OCI-M2 (cell line): ENCODE data around the gene PALS2.

Source experiments
- DNase-seq: peaks from one replicate; lab custom pipeline; 2025; ENCODE audit not compliant: unreplicated experiment; lab: John Stamatoyannopoulos, UW

PALS2 gene, protein sequence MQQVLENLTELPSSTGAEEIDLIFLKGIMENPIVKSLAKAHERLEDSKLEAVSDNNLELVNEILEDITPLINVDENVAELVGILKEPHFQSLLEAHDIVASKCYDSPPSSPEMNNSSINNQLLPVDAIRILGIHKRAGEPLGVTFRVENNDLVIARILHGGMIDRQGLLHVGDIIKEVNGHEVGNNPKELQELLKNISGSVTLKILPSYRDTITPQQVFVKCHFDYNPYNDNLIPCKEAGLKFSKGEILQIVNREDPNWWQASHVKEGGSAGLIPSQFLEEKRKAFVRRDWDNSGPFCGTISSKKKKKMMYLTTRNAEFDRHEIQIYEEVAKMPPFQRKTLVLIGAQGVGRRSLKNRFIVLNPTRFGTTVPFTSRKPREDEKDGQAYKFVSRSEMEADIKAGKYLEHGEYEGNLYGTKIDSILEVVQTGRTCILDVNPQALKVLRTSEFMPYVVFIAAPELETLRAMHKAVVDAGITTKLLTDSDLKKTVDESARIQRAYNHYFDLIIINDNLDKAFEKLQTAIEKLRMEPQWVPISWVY

DNA sequence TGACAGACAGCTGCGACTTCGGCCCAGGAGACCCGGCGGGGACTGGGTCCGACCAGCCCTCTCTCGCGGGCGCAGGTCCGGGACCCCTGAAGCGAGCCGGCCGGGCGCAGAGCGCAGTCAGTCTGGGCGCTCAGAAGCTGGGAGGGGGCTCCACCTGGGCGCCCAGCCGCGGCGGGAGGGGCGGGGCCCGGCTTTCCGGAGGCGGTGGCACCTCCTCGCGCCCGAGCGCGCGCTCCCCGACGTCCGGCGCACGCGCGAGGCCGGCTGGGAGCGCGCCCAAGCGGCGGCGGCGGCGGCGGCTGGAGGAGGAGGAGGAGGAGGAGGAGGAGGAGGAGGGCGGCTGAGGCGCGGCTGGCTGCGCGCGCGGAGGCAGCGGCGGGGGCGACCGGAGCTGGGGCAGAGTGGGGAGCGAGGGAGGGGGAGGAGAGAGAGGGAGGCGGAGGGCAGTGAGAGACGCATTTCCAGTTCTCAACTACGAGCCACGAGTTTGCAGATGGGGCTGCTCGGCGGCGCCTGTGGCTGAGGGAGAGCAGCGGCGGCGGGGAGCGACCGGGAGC lies at the start of gene PALS2:
Gene PALS2, plus strand, starts transcription at position 456 of the 557 bp plus-strand sequence. CDS start 50,216 bp downstream, outside the sequence.
- DNase-seq = no peak

DNA sequence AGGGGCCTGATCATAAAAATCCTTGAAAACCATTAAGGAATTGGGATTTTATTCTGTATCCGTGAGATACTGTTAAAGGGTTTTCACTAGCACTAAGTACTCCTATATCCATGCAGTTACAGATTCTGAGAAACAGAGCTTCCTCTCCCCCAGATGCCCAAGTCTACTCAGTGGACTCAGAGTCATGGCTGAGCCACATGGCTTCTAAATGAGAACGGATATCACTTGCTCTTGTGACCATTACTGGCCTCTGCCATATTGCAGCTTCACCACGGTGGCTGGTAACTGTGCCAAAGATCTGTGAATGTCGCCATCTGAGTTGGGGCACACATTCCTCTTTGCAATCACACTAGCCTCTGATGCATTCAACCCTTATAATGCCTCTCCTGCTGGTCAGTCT lies 42.0 kb upstream of the PALS2 start:
- DNase-seq = no peak

DNA sequence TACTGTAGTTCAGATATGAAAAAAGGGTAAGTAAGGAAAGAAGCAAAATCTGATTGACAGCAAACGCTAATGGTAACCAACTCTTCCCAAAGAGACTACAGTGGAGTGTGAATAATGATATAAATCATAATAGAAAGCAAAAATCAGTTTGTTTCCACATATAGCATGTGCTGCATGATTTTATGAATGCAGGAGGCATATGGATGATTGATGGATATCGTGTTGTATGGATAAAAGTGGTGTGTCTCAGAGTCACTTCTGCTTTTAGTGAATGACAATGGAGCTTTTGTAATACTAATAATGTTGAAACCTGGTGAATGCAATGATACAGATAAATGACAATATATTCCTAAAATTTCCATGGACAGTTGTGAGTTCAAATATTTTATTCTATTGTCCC lies 36.6 kb upstream of the PALS2 start:
- no peak for DNase-seq

DNA sequence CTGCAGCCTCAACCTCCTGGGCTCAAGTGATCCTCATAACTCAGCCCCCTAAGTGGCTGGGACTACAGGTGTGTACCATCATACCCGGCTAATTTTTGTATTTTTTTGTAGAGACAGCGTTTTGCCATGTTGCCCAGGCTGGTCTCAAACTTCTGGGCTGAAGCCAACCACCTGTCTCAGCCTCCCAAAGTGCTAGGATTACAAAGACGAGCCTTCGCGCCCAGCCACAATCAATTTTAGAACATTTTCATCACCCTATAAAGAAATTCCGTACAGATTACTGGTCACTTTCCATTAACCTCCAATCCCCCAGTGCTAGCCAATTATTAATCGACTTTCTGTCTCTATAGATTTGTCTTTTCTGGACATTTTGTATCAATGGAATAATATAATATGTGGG lies 32.3 kb upstream of the PALS2 start:
- no peak for DNase-seq

DNA sequence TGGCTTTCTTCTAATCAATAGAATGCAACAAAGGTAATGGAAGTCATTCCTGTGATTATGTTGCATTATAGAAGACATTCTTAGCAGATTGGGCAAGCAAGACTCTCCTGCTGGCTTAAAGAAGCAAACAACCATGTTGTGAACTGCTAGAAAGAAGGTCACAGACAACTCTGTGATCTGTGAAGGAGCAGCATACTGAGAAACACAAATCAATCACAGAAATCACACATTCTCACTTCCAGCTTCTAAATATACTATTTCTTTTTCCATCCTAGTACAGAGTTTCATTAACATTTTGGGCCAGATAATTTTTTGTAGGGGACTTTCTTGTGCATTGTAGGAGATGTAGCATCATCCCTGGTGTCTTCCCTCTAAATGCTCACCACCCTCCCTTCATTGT lies 28.0 kb upstream of the PALS2 start:
- DNase-seq = no peak

DNA sequence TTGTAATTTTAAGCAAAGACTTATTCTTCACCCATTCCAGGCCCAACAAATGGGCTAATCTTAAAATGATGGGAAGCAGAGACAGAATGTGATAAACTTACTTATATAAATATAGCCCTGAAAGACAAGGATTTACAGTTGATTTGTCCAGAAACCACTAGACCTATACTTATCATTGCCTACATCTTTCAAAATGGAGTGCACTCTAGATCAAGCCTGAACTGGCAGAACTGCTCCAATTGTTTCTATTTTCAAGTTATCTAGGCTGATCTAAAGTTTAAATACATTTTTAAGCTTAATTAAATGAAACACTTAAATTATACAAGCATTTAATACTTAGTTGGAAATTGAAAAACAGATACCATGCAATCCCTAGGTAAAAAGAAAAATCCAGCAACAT lies 24.9 kb upstream of the PALS2 start:
- no peak for DNase-seq

DNA sequence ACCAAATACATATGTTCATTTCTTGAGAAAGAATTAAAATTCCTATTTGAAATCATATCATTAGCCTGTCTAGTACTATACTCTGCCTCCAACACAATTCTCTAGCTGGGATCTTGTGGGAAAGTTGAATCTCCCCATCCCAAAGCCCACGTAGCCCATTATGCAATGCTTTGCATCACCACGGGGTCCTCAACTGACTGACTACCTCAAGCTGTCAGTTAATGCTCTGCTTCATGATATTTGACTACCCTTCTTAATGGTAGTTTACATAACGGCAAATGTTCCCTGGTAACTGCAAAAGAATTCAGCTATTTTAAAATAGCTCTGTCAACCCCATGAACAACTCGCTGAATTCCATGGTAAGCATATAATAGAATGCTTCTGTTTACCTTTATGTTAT lies 23.3 kb upstream of the PALS2 start:
- DNase-seq = no peak

DNA sequence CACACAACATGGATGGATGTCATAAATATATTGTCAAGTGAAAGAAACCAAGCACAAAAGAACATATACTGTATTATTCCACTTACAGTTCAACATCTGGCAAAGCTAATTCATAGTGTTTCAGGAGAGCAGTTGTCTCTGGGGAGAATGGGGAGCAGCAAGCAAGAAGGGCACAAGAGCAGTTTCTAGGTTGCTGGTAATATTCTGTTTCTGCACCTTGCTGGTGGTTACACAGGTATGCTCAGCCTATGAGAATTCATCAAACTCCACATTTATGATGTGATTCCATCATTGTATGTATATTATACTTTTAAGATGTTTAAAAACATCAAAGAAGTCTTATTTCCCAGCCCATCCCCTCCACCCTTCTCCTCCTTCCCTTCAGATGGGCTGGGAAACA lies 18.1 kb upstream of the PALS2 start:
- DNase-seq = no peak

DNA sequence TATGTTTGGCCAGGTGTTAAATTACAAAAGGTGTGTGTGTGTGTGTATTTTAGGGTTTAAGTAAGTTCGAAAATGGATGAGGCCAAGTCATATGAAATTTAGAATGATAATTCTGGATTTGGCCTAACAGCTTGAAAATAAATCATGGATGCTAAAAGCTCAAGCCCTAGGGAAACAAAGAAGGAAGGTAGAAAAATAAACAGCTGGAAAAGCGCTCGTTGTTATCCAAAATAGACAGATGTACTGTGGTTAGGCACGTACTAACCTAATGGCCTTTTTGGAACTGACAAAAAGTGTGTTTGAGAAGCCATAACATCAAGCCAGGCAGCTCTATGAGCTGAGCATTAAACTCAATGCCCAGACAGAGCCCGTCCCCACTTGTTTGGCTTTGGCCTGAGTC lies 17.5 kb upstream of the PALS2 start:
- DNase-seq = no peak

DNA sequence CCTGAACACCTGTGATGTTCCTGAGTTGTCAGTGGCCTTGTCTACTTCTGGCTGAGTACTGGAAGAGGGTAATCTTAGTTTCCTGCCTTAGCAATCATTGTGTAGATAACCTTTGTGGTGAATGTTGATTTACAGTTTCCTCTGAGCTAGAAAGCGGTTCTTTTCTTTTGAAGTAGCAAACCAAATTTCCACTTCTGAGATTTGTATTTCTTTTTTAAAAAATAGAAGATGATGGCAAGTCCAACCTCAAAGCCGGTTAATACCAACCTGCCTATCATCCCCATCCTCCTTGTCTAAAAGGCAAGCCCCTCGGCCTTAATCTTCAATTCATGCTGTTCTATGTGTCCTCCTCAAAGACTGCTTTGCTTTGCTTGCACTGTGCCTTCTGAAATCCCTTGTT lies 12.5 kb upstream of the PALS2 start:
- DNase-seq = no peak

DNA sequence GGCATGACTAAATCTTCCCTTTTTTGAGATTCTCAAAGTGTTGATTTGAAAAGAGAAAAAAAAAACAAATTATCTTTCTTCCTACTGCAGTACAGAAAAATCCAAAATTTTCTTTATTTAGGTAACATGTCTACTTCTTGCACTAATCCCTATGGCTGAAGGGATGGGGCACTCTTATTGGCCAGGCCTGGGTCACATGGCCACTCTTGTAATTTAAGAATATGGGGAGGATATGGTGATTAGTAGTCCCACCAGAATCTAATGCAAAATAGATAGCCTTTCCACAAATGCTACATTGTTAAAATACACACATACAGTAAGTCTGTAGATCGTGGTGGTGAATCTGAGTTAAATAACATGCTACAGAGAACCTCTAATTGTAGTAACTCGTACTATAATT lies 7.0 kb upstream of the PALS2 start:
- no peak for DNase-seq

DNA sequence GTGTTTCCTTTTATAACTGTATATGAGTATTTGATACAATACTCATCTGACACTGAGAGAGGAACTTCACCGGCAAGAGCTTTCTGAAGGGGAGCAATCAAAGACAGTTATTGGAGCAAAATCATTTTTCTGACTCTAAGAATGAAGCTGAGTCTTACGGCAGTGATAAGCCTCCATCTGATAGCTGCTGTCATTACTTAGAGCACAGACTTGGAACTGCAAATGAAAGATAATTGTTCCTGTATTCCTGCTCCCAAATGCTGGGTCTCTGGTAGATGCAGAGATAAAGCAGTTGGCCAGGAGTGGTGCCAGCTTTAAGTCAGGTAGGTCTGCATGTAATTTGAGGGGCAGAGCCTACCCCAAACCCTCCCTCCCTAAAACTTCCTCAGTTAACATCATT lies 2.3 kb upstream of the PALS2 start:
- no peak for DNase-seq

DNA sequence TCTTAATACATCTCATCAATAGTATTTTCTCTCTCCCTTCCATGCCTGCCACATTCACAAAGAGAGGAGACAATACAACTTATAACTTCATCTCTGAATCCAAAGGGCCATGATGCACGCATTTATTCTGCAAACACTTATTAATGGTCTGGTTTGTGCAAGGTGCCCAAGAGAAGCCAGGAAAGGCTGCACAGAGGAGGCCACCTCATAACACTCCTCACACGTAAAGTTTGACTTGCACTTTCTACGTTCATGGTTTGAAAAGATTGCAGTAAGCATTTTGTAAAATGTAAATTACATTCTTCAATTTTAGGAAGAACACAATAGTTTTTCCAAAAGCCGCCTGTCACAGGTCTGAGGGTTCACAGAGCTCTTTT lies 1.2 kb upstream of the PALS2 start:
- DNase-seq = no peak

DNA sequence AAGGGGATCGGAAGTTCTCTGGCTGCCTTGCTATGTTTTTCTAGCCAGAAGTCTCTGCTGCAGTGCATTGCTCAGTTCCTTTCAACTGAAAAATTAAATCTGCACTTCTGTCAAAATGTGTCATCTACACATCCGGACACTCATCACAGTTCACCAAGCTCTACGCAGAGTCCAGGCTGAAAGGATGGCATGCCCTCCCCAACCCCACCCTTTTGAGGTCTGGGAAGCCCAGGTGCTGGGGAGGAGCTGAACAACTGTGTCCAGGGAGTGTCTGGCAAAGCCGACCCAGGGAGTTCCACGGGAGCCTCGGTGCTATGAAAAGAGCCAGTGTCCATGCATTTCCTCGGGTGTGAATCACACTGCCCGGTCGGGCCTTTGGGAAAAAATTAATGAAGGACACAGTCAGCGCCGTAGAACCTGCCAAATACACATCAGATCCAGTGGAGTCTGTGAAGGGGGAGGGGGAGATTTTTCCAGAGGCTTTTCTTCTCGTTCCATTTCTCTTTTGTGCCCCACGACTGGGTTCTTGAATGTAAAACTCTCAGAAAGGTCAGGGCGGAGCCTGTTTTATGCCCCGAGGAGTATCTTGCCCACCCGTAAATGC lies 757 bp upstream of the PALS2 start:
- DNase-seq = no peak

DNA sequence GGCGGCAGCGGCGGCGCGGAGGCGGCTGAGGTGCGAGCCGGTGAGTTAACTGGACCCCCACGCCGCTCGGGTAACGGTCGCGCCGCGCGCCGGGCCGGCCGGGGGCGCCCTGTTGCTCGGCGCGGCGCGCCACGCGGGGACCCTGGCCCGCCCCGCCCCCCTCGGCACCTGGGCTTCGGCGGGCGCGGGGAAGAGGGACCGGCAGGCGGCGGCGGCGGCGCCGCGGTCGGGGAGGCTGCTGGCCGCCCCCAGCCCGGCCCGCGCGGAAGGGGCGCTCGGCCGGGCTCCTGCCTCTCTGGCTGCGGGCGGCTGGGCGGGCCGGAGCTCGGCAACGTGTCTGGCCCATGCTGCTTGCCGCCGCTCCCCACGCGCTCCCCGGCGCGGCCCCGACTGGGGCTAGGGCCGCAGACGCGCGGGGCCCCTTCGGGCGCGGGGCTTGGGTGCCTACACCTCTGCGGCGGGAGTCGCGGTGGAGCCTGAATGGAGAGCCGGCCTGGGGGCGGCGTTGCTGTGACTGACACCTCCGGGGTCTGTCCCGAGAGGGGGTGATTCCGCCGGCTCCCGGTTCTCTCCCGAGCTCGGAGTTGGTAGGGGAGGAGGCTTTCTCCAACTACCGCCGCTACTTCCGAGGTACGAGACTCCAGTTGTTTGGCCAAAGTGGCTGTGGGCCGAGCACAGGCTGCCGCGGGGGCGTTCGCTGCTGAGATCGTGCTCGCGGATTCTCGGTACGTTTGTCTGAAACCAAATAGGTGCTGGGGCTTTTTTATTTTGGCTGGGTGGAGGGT lies 494 bp downstream of the PALS2 start:
- DNase-seq = no peak

DNA sequence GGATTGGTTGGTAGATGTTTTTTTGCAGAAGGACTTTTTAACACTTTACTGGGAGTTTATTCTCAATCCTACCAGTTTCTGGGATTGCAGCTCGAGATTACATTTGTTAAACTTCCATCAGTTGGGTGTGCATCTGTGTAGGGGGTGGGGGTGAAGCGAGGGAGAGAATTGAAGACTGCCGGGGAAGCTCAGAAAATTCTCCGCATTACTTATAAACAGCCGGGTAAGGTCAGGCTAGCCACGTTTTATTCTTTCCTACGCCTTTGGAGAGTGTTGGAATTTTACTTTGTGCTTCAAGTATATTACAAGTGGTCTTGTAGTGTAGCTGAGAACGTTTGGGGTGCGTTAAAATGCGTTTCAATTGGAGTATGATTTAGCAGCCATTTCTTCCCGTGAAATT lies 1.1 kb downstream of the PALS2 start:
- DNase-seq = no peak

DNA sequence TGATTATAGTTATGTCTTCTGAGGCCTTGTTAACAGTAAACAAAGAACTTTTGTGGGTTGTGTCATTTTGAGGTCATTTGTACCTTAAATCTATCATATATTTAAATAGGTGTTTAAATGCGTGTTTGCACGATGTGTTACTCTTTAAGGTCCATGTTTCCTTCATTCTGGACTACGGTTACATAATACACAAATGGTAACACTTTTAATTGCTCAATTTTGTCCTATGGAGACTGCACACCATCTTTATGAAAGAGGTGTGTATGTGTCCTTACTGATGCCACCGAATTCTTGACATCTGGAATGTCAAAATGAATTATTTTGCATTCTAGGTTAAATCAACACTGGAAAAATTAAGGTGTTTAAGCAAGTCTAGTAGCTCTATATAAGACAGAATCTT lies 1.7 kb downstream of the PALS2 start:
- DNase-seq = no peak

DNA sequence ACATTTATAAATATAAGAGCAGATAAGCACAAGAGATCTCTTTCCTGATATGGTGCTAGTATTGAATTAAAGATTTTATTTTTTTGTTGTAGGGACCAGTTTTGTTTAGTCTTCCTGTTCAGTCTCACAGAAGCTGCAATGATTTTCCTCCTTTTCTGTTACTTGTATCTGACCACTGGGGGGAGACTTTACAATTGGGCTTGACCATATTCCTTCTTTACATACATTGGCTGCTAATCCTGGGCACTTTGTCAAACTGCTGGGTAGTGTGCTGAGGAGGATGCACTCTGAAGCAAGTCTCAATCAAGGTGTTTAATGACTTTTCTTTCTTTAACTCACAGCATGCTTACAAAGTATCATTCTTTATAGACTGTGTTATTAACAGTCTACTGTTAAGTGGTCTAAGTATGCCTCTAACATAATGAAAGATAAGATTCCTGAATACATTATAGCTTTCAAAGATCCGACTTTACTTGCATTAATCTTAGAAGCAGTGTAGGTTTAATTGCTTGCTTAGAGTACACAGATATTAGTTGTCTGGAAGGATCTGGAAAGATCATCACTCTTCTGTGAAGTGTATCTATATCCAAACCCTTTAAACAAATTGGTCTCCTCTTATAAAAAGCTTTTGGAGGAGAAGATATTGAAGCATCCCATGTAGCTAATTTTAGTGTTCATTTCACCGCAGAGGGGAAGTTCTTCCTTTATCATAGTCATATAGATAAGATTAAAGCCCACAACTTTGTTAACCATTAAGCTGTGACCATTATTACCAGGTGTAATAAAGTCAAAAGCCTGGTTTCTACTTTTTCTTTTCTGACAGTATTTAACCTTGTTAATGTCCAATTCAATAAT lies 3.1 kb downstream of the PALS2 start:
- DNase-seq = no peak

DNA sequence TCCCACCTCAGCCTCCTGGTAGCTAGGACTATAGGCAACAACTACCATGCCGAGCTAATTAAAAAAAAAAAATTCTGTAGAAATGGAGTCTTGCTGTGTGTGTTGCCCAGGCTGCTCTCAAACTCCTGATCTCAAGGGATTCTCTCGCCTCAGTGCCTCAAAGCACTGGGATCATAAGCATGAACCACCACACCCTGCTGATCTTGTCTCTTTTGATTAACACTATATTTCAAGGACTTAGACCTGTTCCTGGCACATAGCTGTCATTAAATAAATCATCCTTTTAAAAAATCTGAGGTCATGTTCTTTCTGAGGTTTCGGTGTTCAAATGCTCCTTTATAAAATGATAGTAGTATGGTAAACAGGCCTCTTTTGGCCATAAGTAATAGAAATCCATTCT lies 4.8 kb downstream of the PALS2 start:
- no peak for DNase-seq

DNA sequence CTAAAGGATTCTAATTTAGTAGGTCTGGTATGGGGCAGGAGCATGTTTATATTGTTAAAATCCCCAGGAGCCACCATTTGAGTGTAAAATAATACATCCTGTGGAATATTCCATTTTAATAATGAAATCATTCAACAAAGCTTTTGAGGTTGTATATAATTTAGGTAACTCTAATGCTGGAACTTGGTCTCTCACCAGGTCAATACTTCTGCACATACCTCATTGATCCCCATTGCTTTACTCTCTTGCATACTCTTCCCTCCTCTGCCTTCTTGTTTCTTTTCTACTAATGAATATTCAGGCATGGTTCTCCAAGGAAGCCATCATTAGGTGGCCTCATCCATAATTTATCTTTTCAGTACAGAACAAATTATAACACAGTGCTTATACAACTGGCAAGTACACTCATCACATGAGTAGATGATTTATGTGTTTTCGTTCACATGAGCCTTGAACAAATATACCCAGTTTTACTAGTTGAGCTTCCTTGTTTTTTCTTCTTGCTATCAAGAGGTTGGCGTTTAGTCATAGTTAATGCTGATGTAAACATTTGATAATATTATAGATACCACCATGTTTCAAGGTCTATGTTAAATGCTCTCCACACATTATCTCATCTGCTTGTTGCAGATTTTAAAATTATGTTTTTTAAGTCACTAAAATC lies 7.2 kb downstream of the PALS2 start:
- no peak for DNase-seq
